A549 (cell line): ENCODE results near the gene APP. TPM values are rescaled to one million over a fixed set of nuclear protein-coding genes. Genes with fewer than 3 reads are reported as not detected.

Experiments
- ATAC-seq, 2 experiments: fragments of 200-7000 bp in 1 of 2; fragments of >200 bp in 1 of 2; cut with Nextera tagmentation in 1 of 2; cut with Tn5 transposase in 1 of 2; 3 replicates each; pipeline versions ENCODE4 v1.8.0 to v1.9.1; 2018 to 2020; ENCODE audit warnings: mild to moderate bottlenecking in 1 of 2, moderate library complexity in 1 of 2
- CTCF ChIA-PET: fragments of 300-600 bp; sonication (Branson Sonifier 250); formaldehyde crosslinking; extraction: SDS; loops from one replicate; lab custom pipeline; 2021; ENCODE audit warnings: antibody characterized with exemption, inconsistent platforms; lab: Yijun Ruan, JAX
- POLR2A ChIA-PET: fragments of 350-600 bp; formaldehyde crosslinking; extraction: SDS; loops from one replicate; lab custom pipeline; 2021; ENCODE audit warnings: antibody characterized with exemption, inconsistent platforms; lab: Yijun Ruan, JAX
- DNase-seq, 2 experiments: peaks; one replicate each; pipeline versions ENCODE4 v3.0.0 to v3.0.0-alpha.2; 2011 to 2016; ENCODE audit warnings: low read depth in 1 of 2, low spot score in 1 of 2
- FAIRE-seq: peaks from 2 replicates; lab custom pipeline; 2011; peaks lifted over from hg19 to GRCh38; lab: Jason Lieb, UNC
- H3K27ac ChIP-seq, 2 experiments: fragments of >200 bp; sonication (Bioruptor Twin); formaldehyde crosslinking; 3 replicates each; pipeline ENCODE4 v1.5.1; 2016 to 2017
- H3K4me1 ChIP-seq: fragments of >200 bp; sonication (Bioruptor Twin); formaldehyde crosslinking; 3 replicates; pipeline ENCODE4 v1.6.1; 2016
- H3K4me2 ChIP-seq: fragments of >200 bp; sonication (Bioruptor Twin); formaldehyde crosslinking; 3 replicates; pipeline ENCODE4 v1.6.1; 2016
- H3K4me3 ChIP-seq: fragments of >200 bp; sonication (Bioruptor Twin); formaldehyde crosslinking; 3 replicates; pipeline ENCODE4 v1.5.1; 2016
- H3K9me3 ChIP-seq: fragments of >200 bp; sonication (Bioruptor Twin); formaldehyde crosslinking; 3 replicates; pipeline ENCODE4 v1.6.1; 2016
- CBX8 ChIP-seq: fragments of 200-600 bp; sonication (generic); IDR thresholded peaks from 2 replicates; pipeline ENCODE4 v1.6.1; 2016
- CEBPB ChIP-seq, 2 experiments: fragments of >200 bp in 1 of 2; sonication (Bioruptor Twin) in 1 of 2; formaldehyde crosslinking in 1 of 2; IDR thresholded peaks; 2 replicates each; pipeline ENCODE4 v1.6.1; 2012 to 2016
- CHD2 ChIP-seq: fragments of 150-350 bp; IDR thresholded peaks from 2 replicates; pipeline ENCODE4 v1.6.1; 2014; ENCODE audit warnings: low read length; ENCODE audit not compliant: partially characterized antibody
- CHD4 ChIP-seq: fragments of 200-600 bp; sonication (generic); IDR thresholded peaks from 2 replicates; pipeline ENCODE4 v1.6.1; 2016; ENCODE audit warnings: antibody characterized with exemption, mild to moderate bottlenecking, borderline replicate concordance
- ELK1 ChIP-seq: fragments of 150-350 bp; IDR thresholded peaks from 2 replicates; pipeline ENCODE4 v1.6.1; 2014; ENCODE audit warnings: low read depth, mild to moderate bottlenecking, low read length
- FOSL2 ChIP-seq, 2 experiments: fragments of 450-650 bp in 1 of 2; fragments of >200 bp in 1 of 2; sonication (Bioruptor Twin) in 1 of 2; formaldehyde crosslinking; IDR thresholded peaks; 2 replicates each; pipeline versions ENCODE4 v1.5.0 to v1.6.1; 2016 to 2020; ENCODE audit warnings: mild to moderate bottlenecking in 1 of 2, moderate library complexity in 1 of 2
- FOXS1 ChIP-seq: fragments of 250-450 bp; sonication (Bioruptor Pico); IDR thresholded peaks from 2 replicates; pipeline ENCODE4 v1.5.0; 2020; ENCODE audit warnings: mild to moderate bottlenecking, moderate library complexity
- HDAC2 ChIP-seq: fragments of 200-600 bp; sonication (generic); IDR thresholded peaks from 2 replicates; pipeline ENCODE4 v1.6.1; 2016
- MAFK ChIP-seq: fragments of 450-650 bp; IDR thresholded peaks from 2 replicates; pipeline ENCODE4 v1.6.1; 2014; ENCODE audit not compliant: partially characterized antibody
- MAZ ChIP-seq: fragments of 150-350 bp; IDR thresholded peaks from 2 replicates; pipeline ENCODE4 v1.6.1; 2014; ENCODE audit warnings: antibody characterized with exemption, low read depth, low read length, borderline replicate concordance
- MYC ChIP-seq: IDR thresholded peaks from 2 replicates; pipeline ENCODE4 v1.6.1; 2012; ENCODE audit warnings: mild to moderate bottlenecking, inconsistent platforms, low read length, improper control_type of control experiment, borderline replicate concordance
- NPAS2 ChIP-seq: fragments of 250-450 bp; sonication (Bioruptor Pico); IDR thresholded peaks from 2 replicates; pipeline ENCODE4 v1.8.0; 2022; ENCODE audit warnings: mild to moderate bottlenecking, moderate library complexity, borderline replicate concordance
- RAD21 ChIP-seq, 2 experiments: fragments of >200 bp in 1 of 2; sonication (Bioruptor Twin) in 1 of 2; formaldehyde crosslinking in 1 of 2; IDR thresholded peaks in 1 of 2; conservative IDR thresholded peaks in 1 of 2; 2 replicates in 1 of 2; 3 replicates in 1 of 2; pipeline ENCODE4 v1.6.1; 2012 to 2018; ENCODE audit warnings: inconsistent platforms in 1 of 2
- RNF2 ChIP-seq: fragments of 200-600 bp; sonication (generic); IDR thresholded peaks from 2 replicates; pipeline ENCODE4 v1.6.1; 2016; ENCODE audit warnings: low read depth, mild to moderate bottlenecking, antibody characterized with exemption, moderate library complexity, borderline replicate concordance
- TP53 ChIP-seq: fragments of 250-450 bp; sonication (Bioruptor Pico); IDR thresholded peaks from 2 replicates; pipeline ENCODE4 v1.5.0; 2021; ENCODE audit warnings: mild to moderate bottlenecking, moderate library complexity
- ZFP36 ChIP-seq: fragments of 450-650 bp; IDR thresholded peaks from 2 replicates; pipeline ENCODE4 v1.6.1; 2014; ENCODE audit warnings: borderline replicate concordance; ENCODE audit not compliant: partially characterized antibody
- WGBS: methylation state at CpG from one replicate; pipeline ENCODE4 v1.1.6; 2017; ENCODE audit errors: missing lambda C conversion rate; 5-methylcytosine and 5-hydroxymethylcytosine counted together
- polyA plus RNA-seq, 4 experiments: library from polyadenylated mRNA; depleted of rRNA in 3 of 4; stranded (reverse); fragments of >200 nt; fragmentation: RNase III in 1 of 4; extraction: RNeasy Plus Mini Kit Qiagen cat#74134 plus additional on column Dnase treatment in 1 of 4; gene quantifications; 2 replicates in 3 of 4; 3 replicates in 1 of 4; pipeline ENCODE4 v1.2.3, GENCODE V29; 2011 to 2017
- TF ChIP-seq, protein P1 (sequence below): fragments of 250-450 bp; sonication (Bioruptor Pico); IDR thresholded peaks from 2 replicates; pipeline ENCODE4 v1.5.0; 2020; ENCODE audit warnings: low read depth, mild to moderate bottlenecking, moderate library complexity
- TF ChIP-seq, protein P2 (sequence below): fragments of >200 bp; sonication (Bioruptor Twin); formaldehyde crosslinking; IDR thresholded peaks from 2 replicates; pipeline ENCODE4 v1.6.1; 2016

The APP gene
- polyA plus RNA-seq, 2 of the 4 experiments (the other 2 are of a cell fraction) = 540 to 565 TPM

DNA sequence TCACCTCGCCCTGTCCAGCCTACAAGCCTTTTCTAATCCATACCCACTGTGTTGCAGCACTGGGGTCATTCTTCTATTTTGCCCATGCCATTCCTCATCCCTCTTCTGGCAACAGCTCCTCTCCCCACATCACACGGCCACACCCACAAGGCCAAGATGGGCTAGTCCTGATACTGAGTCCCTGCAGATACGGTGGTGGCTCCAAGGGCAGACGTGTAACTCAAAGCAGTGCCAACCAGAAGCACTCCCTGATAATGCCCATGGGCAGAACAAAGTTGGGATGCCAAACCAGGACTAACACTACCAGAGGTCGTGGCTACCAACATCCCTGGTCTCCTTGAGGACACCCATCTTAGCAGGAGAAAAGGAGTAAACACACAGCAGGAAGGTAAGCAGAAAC is 64.8 kb downstream of the APP start (continued):
- TF ChIP-seq, protein P1, sequence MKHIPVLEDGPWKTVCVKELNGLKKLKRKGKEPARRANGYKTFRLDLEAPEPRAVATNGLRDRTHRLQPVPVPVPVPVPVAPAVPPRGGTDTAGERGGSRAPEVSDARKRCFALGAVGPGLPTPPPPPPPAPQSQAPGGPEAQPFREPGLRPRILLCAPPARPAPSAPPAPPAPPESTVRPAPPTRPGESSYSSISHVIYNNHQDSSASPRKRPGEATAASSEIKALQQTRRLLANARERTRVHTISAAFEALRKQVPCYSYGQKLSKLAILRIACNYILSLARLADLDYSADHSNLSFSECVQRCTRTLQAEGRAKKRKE (CRISPR knock-in tag) = no peak
- TF ChIP-seq CHD4 = no peak

DNA sequence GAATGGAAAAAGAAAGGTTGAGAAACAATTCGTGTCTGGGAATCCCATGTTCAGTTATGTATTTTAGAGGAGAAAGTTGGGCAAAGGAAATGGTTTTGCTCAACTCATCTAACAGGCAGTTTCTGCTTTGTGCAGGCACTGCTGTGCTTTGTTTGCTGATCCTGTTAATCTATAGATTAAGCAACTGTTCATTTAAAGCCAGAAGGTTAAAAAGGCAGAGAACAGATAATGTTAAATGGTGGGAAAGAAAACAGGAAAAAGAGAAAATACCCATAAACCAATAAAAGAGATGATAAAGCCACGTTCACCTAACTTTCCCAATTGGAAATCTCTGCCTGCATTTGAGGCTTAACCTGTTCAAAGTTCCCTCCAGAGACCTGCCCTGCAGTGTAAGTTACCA is 70.0 kb downstream of the APP start:
- H3K9me3 ChIP-seq = no peaks in the 10 kb centered on the region
- ChIA-PET CTCF (no interaction called here), POLR2A (no interaction called here)
- DNase-seq (no peak), ATAC-seq (no peak), FAIRE-seq (no peak)
- no peak overlapping the region for H3K4me2 ChIP-seq
- TF ChIP-seq FOSL2 (IDR thresholded peaks at IDR 0.05) = no peak
- no peak for TF ChIP-seq FOSL2 (CRISPR knock-in tag; IDR thresholded peaks at IDR 0.05)
- TF ChIP-seq CBX8 = no peak
- TF ChIP-seq ZFP36 = no peak
- TF ChIP-seq FOXS1 (CRISPR knock-in tag) = no peak
- TF ChIP-seq, protein P2, sequence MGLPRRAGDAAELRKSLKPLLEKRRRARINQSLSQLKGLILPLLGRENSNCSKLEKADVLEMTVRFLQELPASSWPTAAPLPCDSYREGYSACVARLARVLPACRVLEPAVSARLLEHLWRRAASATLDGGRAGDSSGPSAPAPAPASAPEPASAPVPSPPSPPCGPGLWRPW = no peak
- TF ChIP-seq TP53 (CRISPR knock-in tag) = no peak
- TF ChIP-seq ELK1 = no peak
- H3K4me1 ChIP-seq = peaks cover 21% of the 10 kb centered on the region; the same call in 2 of the 3 replicates
- 72% methylated on average over 2 of the region's 2 CpGs for WGBS
- no peak overlapping the region for H3K27ac ChIP-seq
- no peak overlapping the region for H3K4me3 ChIP-seq

DNA sequence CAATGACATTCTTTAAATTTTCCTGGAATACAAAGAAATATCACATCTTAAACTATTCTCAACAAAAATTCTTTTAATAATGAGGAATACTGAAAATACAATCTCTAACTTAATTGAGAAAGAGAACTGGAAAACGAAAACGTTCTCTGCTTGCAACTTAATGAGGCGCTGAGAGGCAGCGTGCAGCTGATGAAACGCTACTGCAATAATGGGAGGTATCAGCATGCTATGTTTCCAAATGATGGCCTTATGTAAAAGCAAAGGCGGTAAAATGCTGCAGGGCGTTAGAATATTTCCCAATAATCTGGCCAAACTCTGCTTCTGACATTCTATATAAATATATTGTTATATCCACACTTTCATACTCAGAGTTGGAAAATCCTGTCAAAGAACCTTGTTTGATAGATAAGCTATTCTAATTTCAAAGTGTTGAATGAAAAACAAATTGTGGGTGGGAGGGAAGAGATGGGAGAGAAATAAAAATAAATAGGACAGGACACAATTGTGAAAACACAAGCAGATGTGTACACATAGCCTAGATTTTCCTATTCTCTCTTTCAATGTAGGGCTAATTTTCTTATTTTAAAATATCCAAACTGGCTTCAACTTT is 70.9 kb downstream of the APP start:
- Histone ChIP-seq H3K27ac (no peak overlapping the region), H3K4me3 (no peak overlapping the region), H3K9me3 (no peaks in the 10 kb centered on the region), H3K4me2 (peak overlapping the region; percentile 23; the same call in 1 of the 3 replicates), H3K4me1 (peaks cover 21% of the 10 kb centered on the region; the same call in 2 of the 3 replicates)
- FAIRE-seq (no peak), ATAC-seq (no peak), DNase-seq (no peak)
- WGBS = 88% methylated on average over 7 of the region's 7 CpGs
- ChIA-PET CTCF (no interaction called here), POLR2A (no interaction called here)
- TF ChIP-seq TP53 (CRISPR knock-in tag) = no peak
- TF ChIP-seq RNF2 = no peak
- no peak for TF ChIP-seq MAFK
- TF ChIP-seq CBX8 = no peak
- no peak for TF ChIP-seq NPAS2
- TF ChIP-seq MYC = no peak
- no peak for TF ChIP-seq HDAC2
- TF ChIP-seq ZFP36 = no peak
- TF ChIP-seq RAD21 (conservative IDR thresholded peaks at IDR 0.05 in 1 of 2, IDR thresholded peaks at IDR 0.05 in 1 of 2) = no peak
- no peak for TF ChIP-seq MAZ

DNA sequence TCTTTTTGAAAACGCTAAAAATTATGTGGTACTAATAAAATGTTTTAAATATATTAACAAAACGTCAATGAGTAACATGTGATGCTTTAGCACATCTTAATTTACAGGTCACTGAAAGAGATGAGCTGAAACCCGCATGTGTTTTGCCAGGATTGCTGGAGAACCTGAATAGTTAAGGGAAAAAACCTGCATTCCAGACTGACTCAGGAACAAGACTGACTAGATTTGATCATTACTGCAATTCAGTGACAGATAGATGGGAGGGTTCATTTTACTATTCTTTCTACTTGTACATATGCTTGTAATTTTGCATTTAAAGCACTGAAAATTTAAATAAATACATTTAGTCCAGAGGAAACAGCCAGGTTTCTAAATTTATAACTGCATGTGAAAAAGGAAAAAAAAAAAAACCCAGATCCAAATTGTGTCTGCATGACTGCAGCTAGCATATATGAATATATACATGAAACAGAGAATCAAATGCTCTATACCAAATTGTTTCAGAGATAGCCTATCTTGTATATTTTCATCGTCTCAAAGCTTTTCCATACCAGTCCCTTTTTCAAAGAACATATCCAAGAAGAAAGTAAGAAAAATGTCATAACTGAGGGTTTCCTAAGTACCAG is 71.7 kb downstream of the APP start:
- CTCF ChIA-PET = no interaction called here
- ATAC-seq (no peak), DNase-seq (no peak), FAIRE-seq (no peak)
- POLR2A ChIA-PET = no interaction called here
- WGBS = 80% methylated on average over 4 of the region's 4 CpGs
- H3K27ac ChIP-seq = no peak overlapping the region
- no peak overlapping the region for H3K4me3 ChIP-seq
- H3K4me2 ChIP-seq = no peak overlapping the region
- H3K9me3 ChIP-seq = no peaks in the 10 kb centered on the region
- no peak for TF ChIP-seq CEBPB (IDR thresholded peaks at IDR 0.05)
- TF ChIP-seq RAD21 (conservative IDR thresholded peaks at IDR 0.05 in 1 of 2, IDR thresholded peaks at IDR 0.05 in 1 of 2) = no peak
- TF ChIP-seq CHD2 = no peak
- peaks cover 21% of the 10 kb centered on the region; the same call in 2 of the 3 replicates for H3K4me1 ChIP-seq
